ENCODE data around the gene USP24. TPM values are rescaled to one million over a fixed set of nuclear protein-coding genes. Genes with fewer than 3 reads are reported as not detected.

The USP24 gene, protein sequence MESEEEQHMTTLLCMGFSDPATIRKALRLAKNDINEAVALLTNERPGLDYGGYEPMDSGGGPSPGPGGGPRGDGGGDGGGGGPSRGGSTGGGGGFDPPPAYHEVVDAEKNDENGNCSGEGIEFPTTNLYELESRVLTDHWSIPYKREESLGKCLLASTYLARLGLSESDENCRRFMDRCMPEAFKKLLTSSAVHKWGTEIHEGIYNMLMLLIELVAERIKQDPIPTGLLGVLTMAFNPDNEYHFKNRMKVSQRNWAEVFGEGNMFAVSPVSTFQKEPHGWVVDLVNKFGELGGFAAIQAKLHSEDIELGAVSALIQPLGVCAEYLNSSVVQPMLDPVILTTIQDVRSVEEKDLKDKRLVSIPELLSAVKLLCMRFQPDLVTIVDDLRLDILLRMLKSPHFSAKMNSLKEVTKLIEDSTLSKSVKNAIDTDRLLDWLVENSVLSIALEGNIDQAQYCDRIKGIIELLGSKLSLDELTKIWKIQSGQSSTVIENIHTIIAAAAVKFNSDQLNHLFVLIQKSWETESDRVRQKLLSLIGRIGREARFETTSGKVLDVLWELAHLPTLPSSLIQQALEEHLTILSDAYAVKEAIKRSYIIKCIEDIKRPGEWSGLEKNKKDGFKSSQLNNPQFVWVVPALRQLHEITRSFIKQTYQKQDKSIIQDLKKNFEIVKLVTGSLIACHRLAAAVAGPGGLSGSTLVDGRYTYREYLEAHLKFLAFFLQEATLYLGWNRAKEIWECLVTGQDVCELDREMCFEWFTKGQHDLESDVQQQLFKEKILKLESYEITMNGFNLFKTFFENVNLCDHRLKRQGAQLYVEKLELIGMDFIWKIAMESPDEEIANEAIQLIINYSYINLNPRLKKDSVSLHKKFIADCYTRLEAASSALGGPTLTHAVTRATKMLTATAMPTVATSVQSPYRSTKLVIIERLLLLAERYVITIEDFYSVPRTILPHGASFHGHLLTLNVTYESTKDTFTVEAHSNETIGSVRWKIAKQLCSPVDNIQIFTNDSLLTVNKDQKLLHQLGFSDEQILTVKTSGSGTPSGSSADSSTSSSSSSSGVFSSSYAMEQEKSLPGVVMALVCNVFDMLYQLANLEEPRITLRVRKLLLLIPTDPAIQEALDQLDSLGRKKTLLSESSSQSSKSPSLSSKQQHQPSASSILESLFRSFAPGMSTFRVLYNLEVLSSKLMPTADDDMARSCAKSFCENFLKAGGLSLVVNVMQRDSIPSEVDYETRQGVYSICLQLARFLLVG (N-terminal part only)
- 12.9 TPM for polyA plus RNA-seq (2012; ENCODE audit: low read depth, missing spikeins)

DNA sequence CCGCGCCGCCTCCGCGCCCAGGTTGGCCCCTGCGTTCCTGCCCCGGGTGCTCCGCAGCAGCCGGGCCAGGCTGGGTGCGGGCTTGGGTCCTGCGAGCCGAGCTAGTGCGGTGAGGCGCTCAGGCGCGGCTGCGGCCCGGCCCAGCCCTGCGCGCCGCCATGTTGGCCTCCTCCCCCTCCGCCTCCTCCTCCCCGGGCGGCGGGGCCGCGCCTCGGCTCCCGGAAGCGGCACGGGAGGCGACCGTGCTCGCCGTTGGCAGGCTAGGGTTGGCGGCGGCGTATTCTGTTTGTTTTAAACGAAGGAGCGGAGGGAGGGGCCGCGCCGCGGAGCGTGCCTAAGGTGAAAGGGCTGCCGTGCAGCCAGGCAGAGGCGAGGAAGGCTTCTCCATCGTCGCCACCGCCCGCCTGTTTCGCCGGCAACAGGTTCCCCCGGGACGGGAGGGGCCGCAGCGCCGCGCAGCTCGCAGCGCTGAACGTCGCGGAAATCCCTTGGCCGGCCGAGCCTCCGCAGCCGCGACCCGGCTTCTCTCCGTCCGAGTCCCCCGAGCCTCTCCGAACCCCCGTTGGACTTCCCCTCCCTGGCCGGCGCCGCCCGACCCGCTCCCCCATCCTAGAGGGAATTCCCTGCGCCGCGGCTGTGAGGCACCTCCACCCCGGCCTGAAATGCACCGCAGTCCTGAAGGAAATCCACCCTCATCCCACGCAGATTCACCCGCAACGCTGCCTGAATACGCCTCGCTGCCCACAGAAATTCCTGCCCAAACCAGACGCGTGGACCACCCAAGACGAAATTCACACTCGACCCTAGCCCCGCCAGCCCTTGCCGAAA is at the start of gene USP24:
TSS of gene USP24 (minus strand) at position 171 of the 828 bp plus-strand sequence. CDS start 251 bp downstream, outside the sequence.
- TF ChIP-seq SPI1 (IDR thresholded peaks at IDR 0.05; ENCODE audit: low read depth, low read length) (peak; percentile 17; the same call in 1 of the 2 replicates), POLR2AphosphoS5 (IDR thresholded peaks at IDR 0.05; ENCODE audit: low read depth, low read length) (peak; percentile 66; the same call in 1 of the 2 replicates), POLR2A (IDR thresholded peaks at IDR 0.05; ENCODE audit: low read depth, low read length) (peak; percentile 75), PAX5 (IDR thresholded peaks at IDR 0.05; ENCODE audit: insufficient read depth, low read length, severe bottlenecking) (no peak), POU2F2 (IDR thresholded peaks at IDR 0.05; ENCODE audit: low read depth, low read length) (no peak; the same call in 1 of the 2 replicates), TAF1 (IDR thresholded peaks at IDR 0.05; ENCODE audit: low read depth, low read length) (peak; percentile 53; the same call in 1 of the 2 replicates)
- DNase-seq (ENCODE audit: insufficient read length, low spot score), result peak; percentile 78
- FAIRE-seq, result peak; percentile 93

DNA sequence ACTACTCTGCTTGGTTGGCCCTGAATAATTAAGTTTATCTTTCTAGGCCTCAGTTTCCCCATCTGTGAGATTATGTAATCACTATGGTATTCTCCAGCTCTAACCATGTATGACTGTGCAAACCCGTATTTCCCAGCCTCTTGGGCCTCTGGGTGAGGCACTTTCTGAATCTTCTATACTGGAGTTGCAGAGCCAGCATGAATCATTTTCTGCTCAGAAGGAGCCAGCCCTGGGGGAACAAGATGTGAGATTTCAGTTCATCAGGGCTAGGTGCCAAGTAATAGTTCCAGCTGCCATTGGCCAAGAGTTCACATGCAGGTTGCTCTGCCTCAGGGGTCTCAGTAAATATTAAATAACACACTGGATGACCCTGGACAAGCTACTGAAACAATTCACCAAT is 47.7 kb upstream of the USP24 start:
- TF ChIP-seq TAF1 (IDR thresholded peaks at IDR 0.05; ENCODE audit: low read depth, low read length) (no peak), POLR2A (IDR thresholded peaks at IDR 0.05; ENCODE audit: low read depth, low read length) (no peak), SPI1 (IDR thresholded peaks at IDR 0.05; ENCODE audit: low read depth, low read length) (no peak), POU2F2 (IDR thresholded peaks at IDR 0.05; ENCODE audit: low read depth, low read length) (no peak), PAX5 (IDR thresholded peaks at IDR 0.05; ENCODE audit: insufficient read depth, low read length, severe bottlenecking) (no peak), POLR2AphosphoS5 (IDR thresholded peaks at IDR 0.05; ENCODE audit: low read depth, low read length) (no peak)
- FAIRE-seq (no peak), DNase-seq (ENCODE audit: insufficient read length, low spot score) (no peak)

GRCh38 chr1:55259911-55260609 is 44.9 kb upstream of the USP24 start:
- FAIRE-seq (peak; percentile 87), DNase-seq (ENCODE audit: insufficient read length, low spot score) (no peak)
- TF ChIP-seq POLR2AphosphoS5 (IDR thresholded peaks at IDR 0.05; ENCODE audit: low read depth, low read length) (no peak), SPI1 (IDR thresholded peaks at IDR 0.05; ENCODE audit: low read depth, low read length) (peak; percentile 39; the same call in 1 of the 2 replicates)

DNA sequence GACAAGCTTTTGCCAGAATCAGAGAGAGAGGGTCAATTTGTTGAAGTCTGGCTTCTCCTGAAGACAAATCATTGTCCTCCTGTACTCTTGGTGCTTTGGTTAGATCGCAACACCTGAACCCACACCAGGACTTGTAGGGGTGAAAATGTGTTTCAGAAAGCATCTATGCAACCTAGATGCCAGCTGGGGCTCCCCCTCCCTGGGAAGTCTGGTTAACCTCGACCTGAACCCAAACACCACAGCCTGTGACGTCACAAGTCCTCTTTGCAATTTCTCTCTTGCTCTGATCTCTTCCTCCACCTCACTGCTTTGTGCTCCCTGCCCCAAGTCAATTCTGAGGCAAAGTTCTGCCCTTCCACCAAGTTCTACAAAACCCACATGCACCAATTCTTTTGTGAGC is 42.8 kb upstream of the USP24 start:
- TF ChIP-seq POLR2A (IDR thresholded peaks at IDR 0.05; ENCODE audit: low read depth, low read length) (no peak), POLR2AphosphoS5 (IDR thresholded peaks at IDR 0.05; ENCODE audit: low read depth, low read length) (no peak), POU2F2 (IDR thresholded peaks at IDR 0.05; ENCODE audit: low read depth, low read length) (no peak), TAF1 (IDR thresholded peaks at IDR 0.05; ENCODE audit: low read depth, low read length) (no peak), PAX5 (IDR thresholded peaks at IDR 0.05; ENCODE audit: insufficient read depth, low read length, severe bottlenecking) (no peak), SPI1 (IDR thresholded peaks at IDR 0.05; ENCODE audit: low read depth, low read length) (no peak)
- peak; percentile 96 for FAIRE-seq
- DNase-seq (ENCODE audit: insufficient read length, low spot score), result no peak

DNA sequence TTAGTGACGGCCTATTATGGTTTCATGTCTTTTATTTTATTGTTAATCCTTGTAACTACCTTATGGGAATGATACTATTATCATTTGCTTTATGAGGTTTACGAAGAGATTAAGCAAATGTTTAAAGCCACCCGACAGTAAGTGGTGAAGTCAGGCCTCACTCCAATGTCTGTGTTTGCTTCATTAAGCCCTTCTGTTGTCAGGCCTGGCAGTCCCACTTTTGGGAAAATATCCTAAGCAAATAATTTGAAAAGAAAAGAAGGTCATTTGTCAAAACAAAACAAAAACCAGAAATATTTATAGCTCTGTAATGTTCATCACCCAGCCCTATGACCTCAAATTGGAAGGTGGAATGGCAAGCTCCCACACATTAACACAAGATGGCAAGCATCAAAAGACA is 40.7 kb upstream of the USP24 start:
- DNase-seq (ENCODE audit: insufficient read length, low spot score) (no peak), FAIRE-seq (no peak)
- no peak for TF ChIP-seq SPI1 (IDR thresholded peaks at IDR 0.05; ENCODE audit: low read depth, low read length)
- TF ChIP-seq POLR2A (IDR thresholded peaks at IDR 0.05; ENCODE audit: low read depth, low read length), result no peak
- TF ChIP-seq TAF1 (IDR thresholded peaks at IDR 0.05; ENCODE audit: low read depth, low read length), result no peak
- TF ChIP-seq PAX5 (IDR thresholded peaks at IDR 0.05; ENCODE audit: insufficient read depth, low read length, severe bottlenecking), result no peak
- no peak for TF ChIP-seq POU2F2 (IDR thresholded peaks at IDR 0.05; ENCODE audit: low read depth, low read length)
- TF ChIP-seq POLR2AphosphoS5 (IDR thresholded peaks at IDR 0.05; ENCODE audit: low read depth, low read length), result no peak

DNA sequence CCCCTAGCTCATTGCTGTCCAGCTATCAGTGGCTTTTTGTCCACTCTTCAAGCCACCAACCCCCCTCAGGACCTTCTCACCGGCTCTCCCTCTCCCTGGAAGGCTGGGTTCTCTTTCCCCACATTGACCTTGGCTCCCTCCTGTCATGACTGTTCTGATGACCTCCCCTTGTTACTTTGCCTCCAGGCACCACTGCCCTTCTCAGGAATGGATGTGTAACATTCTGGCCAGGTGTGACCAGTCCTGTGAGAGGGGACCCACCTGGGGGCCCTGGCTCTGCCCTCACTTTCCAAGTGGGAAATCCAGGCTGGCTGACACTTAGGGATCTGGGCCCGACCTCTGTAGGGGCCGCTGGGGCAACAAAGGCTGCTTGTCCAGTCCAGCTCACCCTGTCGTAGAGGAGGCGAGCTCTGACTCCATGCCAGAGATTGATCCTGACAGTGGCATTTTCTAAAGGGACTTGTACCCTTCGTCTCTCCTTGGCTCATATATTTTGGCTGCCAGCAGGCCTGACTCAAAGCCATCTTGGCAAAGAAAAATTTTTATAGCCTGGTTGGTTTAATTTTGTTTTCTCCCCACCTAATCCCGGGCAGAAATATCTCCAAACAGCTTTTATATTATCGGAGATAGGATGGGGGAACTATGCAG is 37.9 kb upstream of the USP24 start:
- TF ChIP-seq POLR2AphosphoS5 (IDR thresholded peaks at IDR 0.05; ENCODE audit: low read depth, low read length) (no peak), TAF1 (IDR thresholded peaks at IDR 0.05; ENCODE audit: low read depth, low read length) (no peak), PAX5 (IDR thresholded peaks at IDR 0.05; ENCODE audit: insufficient read depth, low read length, severe bottlenecking) (no peak), POU2F2 (IDR thresholded peaks at IDR 0.05; ENCODE audit: low read depth, low read length) (no peak), SPI1 (IDR thresholded peaks at IDR 0.05; ENCODE audit: low read depth, low read length) (no peak), POLR2A (IDR thresholded peaks at IDR 0.05; ENCODE audit: low read depth, low read length) (no peak)
- FAIRE-seq (peak; percentile 47), DNase-seq (ENCODE audit: insufficient read length, low spot score) (no peak)

GRCh38 chr1:55250399-55251075 is 35.4 kb upstream of the USP24 start:
- TF ChIP-seq PAX5 (IDR thresholded peaks at IDR 0.05; ENCODE audit: insufficient read depth, low read length, severe bottlenecking), result no peak
- TF ChIP-seq TAF1 (IDR thresholded peaks at IDR 0.05; ENCODE audit: low read depth, low read length), result no peak
- no peak for TF ChIP-seq POLR2A (IDR thresholded peaks at IDR 0.05; ENCODE audit: low read depth, low read length)
- FAIRE-seq (no peak), DNase-seq (ENCODE audit: insufficient read length, low spot score) (no peak)
